ENCODE data around the gene EPC1.

GRCh38 chr10:32346551-32347362 is at the start of gene EPC1:
- TF ChIP-seq CTCF (IDR thresholded peaks at IDR 0.05) (no peak), POLR2AphosphoS5 (IDR thresholded peaks at IDR 0.05; ENCODE audit: low read depth, low read length) (peak; percentile 94), RAD21 (IDR thresholded peaks at IDR 0.05; ENCODE audit: low read length) (no peak), FOXM1 (IDR thresholded peaks at IDR 0.05; ENCODE audit: low read depth) (peak; percentile 72; the same call in 1 of the 2 replicates), SMC3 (IDR thresholded peaks at IDR 0.05; ENCODE audit: low read depth, low read length) (no peak), RXRA (IDR thresholded peaks at IDR 0.05; ENCODE audit: borderline replicate concordance, low read depth) (no peak)
- TF ChIP-seq, protein P1, sequence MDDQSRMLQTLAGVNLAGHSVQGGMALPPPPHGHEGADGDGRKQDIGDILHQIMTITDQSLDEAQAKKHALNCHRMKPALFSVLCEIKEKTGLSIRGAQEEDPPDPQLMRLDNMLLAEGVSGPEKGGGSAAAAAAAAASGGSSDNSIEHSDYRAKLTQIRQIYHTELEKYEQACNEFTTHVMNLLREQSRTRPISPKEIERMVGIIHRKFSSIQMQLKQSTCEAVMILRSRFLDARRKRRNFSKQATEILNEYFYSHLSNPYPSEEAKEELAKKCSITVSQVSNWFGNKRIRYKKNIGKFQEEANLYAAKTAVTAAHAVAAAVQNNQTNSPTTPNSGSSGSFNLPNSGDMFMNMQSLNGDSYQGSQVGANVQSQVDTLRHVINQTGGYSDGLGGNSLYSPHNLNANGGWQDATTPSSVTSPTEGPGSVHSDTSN (IDR thresholded peaks at IDR 0.05): no peak

Measured in SK-N-SH (cell line).